GM18873 (cell line): ENCODE measurements around the gene PDZD4.
"Not testable (repeated sequence)": the region's sequence is repeated elsewhere in the genome, so short reads cannot be mapped to it uniquely, and the experiment has no call there.

Source experiments
- ATAC-seq: cut with Tn5 transposase; IDR thresholded peaks from one replicate; pipeline ENCODE4 v1.9.1; 2021; ENCODE audit warnings: mild to moderate bottlenecking, moderate library complexity, moderate number of reproducible peaks; ENCODE audit not compliant: unreplicated experiment, low FRiP score

Gene PDZD4

GRCh38 chrX:153845842-153846241 lies 15.5 kb upstream of the PDZD4 start:
- ATAC-seq, result no peak

- ATAC-seq, result no peak
These were observed 14.9 kb upstream of the PDZD4 start for GRCh38 chrX:153845195-153845594.

GRCh38 chrX:153844509-153845082 lies 14.3 kb upstream of the PDZD4 start:
- no peak for ATAC-seq

- no peak for ATAC-seq
These were observed 6.6 kb upstream of the PDZD4 start for GRCh38 chrX:153836921-153837320.

- no peak for ATAC-seq
These were observed 2.4 kb upstream of the PDZD4 start for GRCh38 chrX:153832728-153833127.

GRCh38 chrX:153831429-153832150 lies 1.2 kb upstream of the PDZD4 start:
- ATAC-seq, result no peak

- no peak for ATAC-seq
These were observed 490 bp upstream of the PDZD4 start for GRCh38 chrX:153830640-153831428.

- no peak for ATAC-seq
These were observed 870 bp downstream of the PDZD4 start for GRCh38 chrX:153829549-153829798.

GRCh38 chrX:153828723-153829548 lies 1.4 kb downstream of the PDZD4 start:
- no peak for ATAC-seq

GRCh38 chrX:153828308-153828707 lies 2.0 kb downstream of the PDZD4 start:
- no peak for ATAC-seq

GRCh38 chrX:153827903-153828302 lies 2.4 kb downstream of the PDZD4 start:
- ATAC-seq, result no peak

- no peak for ATAC-seq
These were observed 3.3 kb downstream of the PDZD4 start for GRCh38 chrX:153827016-153827415.

GRCh38 chrX:153825042-153825441 lies 5.3 kb downstream of the PDZD4 start:
- no peak for ATAC-seq

GRCh38 chrX:153824348-153824747 lies 6.0 kb downstream of the PDZD4 start:
- ATAC-seq, result no peak

- no peak for ATAC-seq
These were observed 9.3 kb downstream of the PDZD4 start for GRCh38 chrX:153821066-153821465.

- ATAC-seq, result no peak
These were observed 9.7 kb downstream of the PDZD4 start for GRCh38 chrX:153820601-153821000.

- no peak for ATAC-seq
These were observed 10.8 kb downstream of the PDZD4 start for GRCh38 chrX:153819384-153820040.

- no peak for ATAC-seq
These were observed 11.6 kb downstream of the PDZD4 start for GRCh38 chrX:153818571-153819383.

GRCh38 chrX:153818064-153818463 lies 12.3 kb downstream of the PDZD4 start:
- not testable (repeated sequence) for ATAC-seq
